ENCODE measurements around the gene OTOL1. TPM values are rescaled to one million over a fixed set of nuclear protein-coding genes. Genes with fewer than 3 reads are reported as not detected.

Gene OTOL1
- not detected for total RNA-seq
- not detected for polyA plus RNA-seq (ENCODE audit: insufficient read depth in 1 of 8, insufficient read length in 8 of 8, low replicate concordance in 1 of 8)
- long read RNA-seq, donor 1 = 0 reads
- long read RNA-seq, donor 2 = 0 reads
- long read RNA-seq, donor 3 = 0 reads
- long read RNA-seq, donor 4 = 0 reads
- long read RNA-seq, donor 5 = 0 reads
- long read RNA-seq, donor 6 = 0 reads
- long read RNA-seq, donor 7 = 0 reads
- long read RNA-seq, donor 8 = 0 reads
- long read RNA-seq, donor 9 = 0 reads
- long read RNA-seq, donor 10 = 0 reads
- long read RNA-seq, donor 11 = 0 reads

GRCh38 chr3:161496508-161496907 lies at the start of gene OTOL1:
Gene OTOL1 (plus strand): TSS chr3:161496808. CDS start chr3:161496808, 0 bp downstream.
- Histone ChIP-seq H3K4me3 (ENCODE audit: low read length) (no peak within 1 kb of the TSS), H3K9me3 (replicated peaks; ENCODE audit: control insufficient read depth, low read depth, low read length) (peaks cover 2% of the 10 kb centered on the region), H3K27me3 (ENCODE audit: control insufficient read depth, insufficient read depth, low read length) (no peaks in the 10 kb centered on the region), H3K4me1 (ENCODE audit: control insufficient read depth, insufficient read depth, low read length) (no peaks in the 10 kb centered on the region), H3K36me3 (ENCODE audit: control insufficient read depth, insufficient read depth, low read length) (no peaks in the 10 kb centered on the region), H3K27ac (ENCODE audit: low read length) (no peak within 1 kb of the TSS)
- no peak for DNase-seq
- WGBS (ENCODE audit: insufficient coverage) = no CpG with 5 or more reads among the region's 1 CpG

GRCh38 chr3:161449785-161450184 lies 46.8 kb upstream of the OTOL1 start:
- no CpG with 5 or more reads among the region's 2 CpGs for WGBS (ENCODE audit: insufficient coverage)

GRCh38 chr3:161452179-161452578 lies 44.4 kb upstream of the OTOL1 start:
- Histone ChIP-seq H3K27ac (ENCODE audit: low read length) (no peak overlapping the region), H3K36me3 (ENCODE audit: control insufficient read depth, insufficient read depth, low read length) (no peaks in the 10 kb centered on the region), H3K4me1 (ENCODE audit: control insufficient read depth, insufficient read depth, low read length) (no peaks in the 10 kb centered on the region), H3K27me3 (ENCODE audit: control insufficient read depth, insufficient read depth, low read length) (no peaks in the 10 kb centered on the region), H3K9me3 (replicated peaks; ENCODE audit: control insufficient read depth, low read depth, low read length) (no peaks in the 10 kb centered on the region), H3K4me3 (ENCODE audit: low read length) (no peak overlapping the region)
- WGBS (ENCODE audit: insufficient coverage) = 92% methylated on average over 1 of the region's 2 CpGs
- no peak for DNase-seq

More at GRCh38 chr3:161449785-161450184, 46.8 kb upstream of the OTOL1 start:
- DNase-seq = peak; percentile 6
- no peaks in the 10 kb centered on the region for H3K36me3 ChIP-seq (ENCODE audit: control insufficient read depth, insufficient read depth, low read length)
- H3K27me3 ChIP-seq (ENCODE audit: control insufficient read depth, insufficient read depth, low read length) = no peaks in the 10 kb centered on the region
- no peaks in the 10 kb centered on the region for H3K9me3 ChIP-seq (replicated peaks; ENCODE audit: control insufficient read depth, low read depth, low read length)
- no peak overlapping the region for H3K27ac ChIP-seq (ENCODE audit: low read length)
- no peaks in the 10 kb centered on the region for H3K4me1 ChIP-seq (ENCODE audit: control insufficient read depth, insufficient read depth, low read length)
- no peak overlapping the region for H3K4me3 ChIP-seq (ENCODE audit: low read length)

- no peaks in the 10 kb centered on the region for H3K9me3 ChIP-seq (replicated peaks; ENCODE audit: control insufficient read depth, low read depth, low read length)
- H3K27me3 ChIP-seq (ENCODE audit: control insufficient read depth, insufficient read depth, low read length) = no peaks in the 10 kb centered on the region
- no peaks in the 10 kb centered on the region for H3K4me1 ChIP-seq (ENCODE audit: control insufficient read depth, insufficient read depth, low read length)
- no peak for DNase-seq
- H3K27ac ChIP-seq (ENCODE audit: low read length) = no peak overlapping the region
- no peaks in the 10 kb centered on the region for H3K36me3 ChIP-seq (ENCODE audit: control insufficient read depth, insufficient read depth, low read length)
- 50% methylated on average over 1 of the region's 2 CpGs for WGBS (ENCODE audit: insufficient coverage)
- no peak overlapping the region for H3K4me3 ChIP-seq (ENCODE audit: low read length)
Observed at GRCh38 chr3:161454615-161455014, 42.0 kb upstream of the OTOL1 start.

- Histone ChIP-seq H3K4me1 (ENCODE audit: control insufficient read depth, insufficient read depth, low read length) (no peaks in the 10 kb centered on the region), H3K36me3 (ENCODE audit: control insufficient read depth, insufficient read depth, low read length) (no peaks in the 10 kb centered on the region), H3K9me3 (replicated peaks; ENCODE audit: control insufficient read depth, low read depth, low read length) (no peaks in the 10 kb centered on the region), H3K4me3 (ENCODE audit: low read length) (no peak overlapping the region), H3K27ac (ENCODE audit: low read length) (no peak overlapping the region), H3K27me3 (ENCODE audit: control insufficient read depth, insufficient read depth, low read length) (no peaks in the 10 kb centered on the region)
- WGBS (ENCODE audit: insufficient coverage) = no CpG with 5 or more reads among the region's 2 CpGs
- no peak for DNase-seq
Observed at GRCh38 chr3:161455962-161456361, 40.6 kb upstream of the OTOL1 start.

- no peaks in the 10 kb centered on the region for H3K27me3 ChIP-seq (ENCODE audit: control insufficient read depth, insufficient read depth, low read length)
- no peak overlapping the region for H3K4me3 ChIP-seq (ENCODE audit: low read length)
- H3K27ac ChIP-seq (ENCODE audit: low read length) = no peak overlapping the region
- H3K4me1 ChIP-seq (ENCODE audit: control insufficient read depth, insufficient read depth, low read length) = no peaks in the 10 kb centered on the region
- DNase-seq = no peak
- no peaks in the 10 kb centered on the region for H3K36me3 ChIP-seq (ENCODE audit: control insufficient read depth, insufficient read depth, low read length)
- peaks cover 12% of the 10 kb centered on the region for H3K9me3 ChIP-seq (replicated peaks; ENCODE audit: control insufficient read depth, low read depth, low read length)
Observed at GRCh38 chr3:161462138-161462537, 34.5 kb upstream of the OTOL1 start.

GRCh38 chr3:161471211-161471610 lies 25.4 kb upstream of the OTOL1 start:
- no CpG with 5 or more reads among the region's 1 CpG for whole genome bisulfite sequencing (ENCODE audit: insufficient coverage)
- DNase-seq = no peak
- Histone ChIP-seq H3K27me3 (ENCODE audit: control insufficient read depth, insufficient read depth, low read length) (no peaks in the 10 kb centered on the region), H3K9me3 (replicated peaks; ENCODE audit: control insufficient read depth, low read depth, low read length) (no peaks in the 10 kb centered on the region), H3K36me3 (ENCODE audit: control insufficient read depth, insufficient read depth, low read length) (no peaks in the 10 kb centered on the region), H3K4me3 (ENCODE audit: low read length) (no peak overlapping the region), H3K4me1 (ENCODE audit: control insufficient read depth, insufficient read depth, low read length) (no peaks in the 10 kb centered on the region), H3K27ac (ENCODE audit: low read length) (no peak overlapping the region)

GRCh38 chr3:161474139-161474538 lies 22.5 kb upstream of the OTOL1 start:
- H3K27me3 ChIP-seq (ENCODE audit: control insufficient read depth, insufficient read depth, low read length) = no peaks in the 10 kb centered on the region
- H3K27ac ChIP-seq (ENCODE audit: low read length) = no peak overlapping the region
- DNase-seq = no peak
- H3K4me1 ChIP-seq (ENCODE audit: control insufficient read depth, insufficient read depth, low read length) = no peaks in the 10 kb centered on the region
- no CpG with 5 or more reads among the region's 2 CpGs for WGBS (ENCODE audit: insufficient coverage)
- H3K4me3 ChIP-seq (ENCODE audit: low read length) = no peak overlapping the region
- H3K9me3 ChIP-seq (replicated peaks; ENCODE audit: control insufficient read depth, low read depth, low read length) = no peaks in the 10 kb centered on the region
- H3K36me3 ChIP-seq (ENCODE audit: control insufficient read depth, insufficient read depth, low read length) = no peaks in the 10 kb centered on the region

- no peak overlapping the region for H3K27ac ChIP-seq (ENCODE audit: low read length)
- H3K27me3 ChIP-seq (ENCODE audit: control insufficient read depth, insufficient read depth, low read length) = no peaks in the 10 kb centered on the region
- no peak overlapping the region for H3K4me3 ChIP-seq (ENCODE audit: low read length)
- no CpG with 5 or more reads among the region's 4 CpGs for WGBS (ENCODE audit: insufficient coverage)
- no peaks in the 10 kb centered on the region for H3K4me1 ChIP-seq (ENCODE audit: control insufficient read depth, insufficient read depth, low read length)
- H3K36me3 ChIP-seq (ENCODE audit: control insufficient read depth, insufficient read depth, low read length) = no peaks in the 10 kb centered on the region
- DNase-seq = peak; percentile 67
- no peaks in the 10 kb centered on the region for H3K9me3 ChIP-seq (replicated peaks; ENCODE audit: control insufficient read depth, low read depth, low read length)
Observed at GRCh38 chr3:161474741-161475140, 21.9 kb upstream of the OTOL1 start.

- Histone ChIP-seq H3K9me3 (replicated peaks; ENCODE audit: control insufficient read depth, low read depth, low read length) (no peaks in the 10 kb centered on the region), H3K4me3 (ENCODE audit: low read length) (no peak overlapping the region), H3K27ac (ENCODE audit: low read length) (no peak overlapping the region), H3K36me3 (ENCODE audit: control insufficient read depth, insufficient read depth, low read length) (no peaks in the 10 kb centered on the region), H3K4me1 (ENCODE audit: control insufficient read depth, insufficient read depth, low read length) (no peaks in the 10 kb centered on the region), H3K27me3 (ENCODE audit: control insufficient read depth, insufficient read depth, low read length) (no peaks in the 10 kb centered on the region)
- DNase-seq = peak; percentile 50
Observed at GRCh38 chr3:161475206-161475605, 21.4 kb upstream of the OTOL1 start.

GRCh38 chr3:161475905-161476304 lies 20.7 kb upstream of the OTOL1 start:
- peak; percentile 61 for DNase-seq

More at GRCh38 chr3:161475905-161476304, 20.7 kb upstream of the OTOL1 start:
- Histone ChIP-seq H3K4me1 (ENCODE audit: control insufficient read depth, insufficient read depth, low read length) (no peaks in the 10 kb centered on the region), H3K9me3 (replicated peaks; ENCODE audit: control insufficient read depth, low read depth, low read length) (no peaks in the 10 kb centered on the region), H3K27me3 (ENCODE audit: control insufficient read depth, insufficient read depth, low read length) (no peaks in the 10 kb centered on the region), H3K36me3 (ENCODE audit: control insufficient read depth, insufficient read depth, low read length) (no peaks in the 10 kb centered on the region), H3K4me3 (ENCODE audit: low read length) (no peak overlapping the region), H3K27ac (ENCODE audit: low read length) (no peak overlapping the region)
